ENCODE measurements around the gene RNLS.
"Not testable (repeated sequence)": the region's sequence is repeated elsewhere in the genome, so short reads cannot be mapped to it uniquely, and the experiment has no call there.

RNLS gene

DNA sequence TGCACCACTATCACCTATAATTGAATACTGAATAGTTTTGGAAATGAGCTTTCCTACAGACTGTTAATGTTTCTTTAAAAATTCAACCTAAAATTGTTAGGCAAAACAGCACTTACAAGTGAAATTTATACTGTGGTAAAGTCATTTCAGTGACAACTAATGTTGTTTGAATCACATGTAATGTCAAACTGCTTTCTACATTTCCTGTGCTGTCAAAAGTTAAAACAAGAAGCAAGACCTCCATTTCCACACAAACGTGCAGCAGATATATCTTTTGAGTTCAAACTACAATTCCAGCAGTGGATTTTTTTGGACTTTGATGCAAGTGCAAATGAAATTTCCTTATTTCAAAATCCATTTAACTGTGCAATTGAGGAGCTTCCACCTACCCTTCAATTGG, 199.8 kb downstream of the RNLS start:
- no peak for DNase-seq

- no peak for DNase-seq
Observed at GRCh38 chr10:88382699-88383098, 200.4 kb downstream of the RNLS start.

DNA sequence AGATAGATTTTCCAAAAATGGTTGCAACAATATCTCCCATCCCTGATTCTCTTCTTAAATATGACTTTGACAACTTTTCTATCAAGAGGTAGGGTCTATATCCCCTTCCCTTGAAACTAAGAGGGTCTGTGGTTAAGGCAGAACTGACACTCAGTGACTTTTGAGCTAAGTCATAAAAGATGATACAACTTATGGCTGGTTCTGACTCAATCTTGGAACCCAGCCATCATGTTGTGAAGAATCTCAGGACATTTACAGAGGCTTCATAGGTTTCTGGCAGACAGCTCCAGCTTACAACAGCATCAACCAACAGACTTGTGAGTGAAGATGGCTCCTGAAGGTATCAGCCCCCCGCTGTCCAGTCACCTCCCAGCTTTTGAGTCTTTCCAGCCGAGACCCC, 203.5 kb downstream of the RNLS start:
- no peak for DNase-seq

- no peak for DNase-seq
Observed at GRCh38 chr10:88377510-88377909, 205.6 kb downstream of the RNLS start.

DNA sequence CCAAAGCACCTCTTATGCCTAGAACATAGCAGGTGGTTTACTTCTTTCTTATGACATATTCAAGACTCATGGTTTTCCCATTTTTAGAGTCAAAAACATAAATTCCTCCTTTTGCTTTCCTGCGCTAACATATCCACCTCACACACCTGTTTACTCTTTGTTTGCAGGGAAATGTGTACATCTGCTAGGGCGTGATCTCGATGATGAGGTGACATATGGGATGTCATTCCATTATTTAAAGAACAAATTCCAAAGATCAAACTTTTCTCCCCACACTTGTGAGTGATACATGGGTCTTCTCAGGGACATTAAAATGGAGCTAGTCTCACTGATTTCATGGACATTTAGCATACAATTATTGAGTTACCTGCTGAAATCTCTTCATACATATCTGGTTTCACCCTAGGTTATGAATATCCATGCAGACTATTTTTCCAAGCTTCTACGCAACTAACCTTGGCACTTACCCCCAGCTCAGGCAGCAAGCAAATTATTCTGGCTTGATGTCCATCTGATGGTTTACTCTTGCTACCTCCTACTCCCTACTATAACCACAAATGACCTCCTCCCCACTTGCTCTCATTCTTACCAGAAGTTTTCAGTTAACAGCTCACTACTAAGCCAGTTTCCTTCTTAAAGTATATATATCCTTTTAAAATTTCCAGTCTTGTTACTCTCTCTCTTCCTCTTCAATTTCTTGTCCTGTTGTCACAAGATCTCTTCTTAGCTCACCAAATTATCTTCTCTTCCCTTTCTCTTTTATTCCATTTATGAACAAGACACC, 208.5 kb downstream of the RNLS start:
- no peak for DNase-seq

DNA sequence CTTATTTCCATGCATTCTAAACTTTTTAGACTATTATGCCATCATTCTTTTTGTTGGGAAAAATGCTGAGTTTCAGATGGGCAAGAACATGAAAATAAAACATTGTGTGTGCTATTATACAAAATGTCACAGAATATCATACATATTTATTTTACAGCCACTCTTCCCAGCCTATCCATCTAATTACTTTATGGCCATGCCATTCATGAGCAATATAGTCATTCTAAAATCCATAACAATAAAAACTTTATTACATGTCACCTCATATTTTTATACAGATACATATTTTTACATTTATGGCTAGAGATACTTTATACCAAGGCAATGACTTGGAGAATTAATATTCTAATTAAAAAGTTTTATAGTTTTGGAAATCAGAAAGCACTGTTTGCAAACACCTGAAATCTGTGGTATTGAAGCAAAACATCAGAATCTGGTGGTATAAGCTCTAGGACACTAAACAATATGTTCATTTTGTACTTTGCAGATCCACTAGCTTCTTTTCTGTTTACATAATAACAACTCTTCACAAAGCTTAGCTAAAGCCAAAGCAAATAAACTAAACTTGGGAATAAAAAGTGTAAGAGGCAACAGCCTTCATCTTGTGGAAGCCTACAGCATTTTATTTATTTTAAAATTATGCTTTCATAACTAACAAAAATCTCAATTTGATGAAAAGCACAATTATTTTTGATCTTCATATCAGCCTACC, 210.1 kb downstream of the RNLS start:
- no peak for DNase-seq

GRCh38 chr10:88372051-88372715, 210.9 kb downstream of the RNLS start:
- DNase-seq = no peak

DNA sequence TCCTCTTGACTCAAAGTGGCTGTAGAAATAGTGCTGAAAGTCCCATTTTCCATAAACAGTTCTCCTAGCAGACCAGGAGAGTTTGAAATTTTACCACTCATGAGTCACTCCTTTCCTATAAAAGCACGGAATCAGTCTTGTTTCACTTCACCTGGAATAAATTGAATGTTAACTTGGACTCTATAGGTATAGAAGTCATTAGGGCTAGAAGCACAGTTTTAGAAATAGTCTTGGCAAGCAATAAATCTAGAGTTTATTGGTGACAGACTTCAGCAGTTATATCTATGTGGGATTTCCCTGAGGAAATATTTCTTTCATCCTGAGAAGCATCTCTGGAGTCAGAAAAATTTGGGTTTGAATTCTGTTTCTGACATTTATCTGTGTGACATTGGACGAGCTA, 212.4 kb downstream of the RNLS start:
- DNase-seq = no peak

DNA sequence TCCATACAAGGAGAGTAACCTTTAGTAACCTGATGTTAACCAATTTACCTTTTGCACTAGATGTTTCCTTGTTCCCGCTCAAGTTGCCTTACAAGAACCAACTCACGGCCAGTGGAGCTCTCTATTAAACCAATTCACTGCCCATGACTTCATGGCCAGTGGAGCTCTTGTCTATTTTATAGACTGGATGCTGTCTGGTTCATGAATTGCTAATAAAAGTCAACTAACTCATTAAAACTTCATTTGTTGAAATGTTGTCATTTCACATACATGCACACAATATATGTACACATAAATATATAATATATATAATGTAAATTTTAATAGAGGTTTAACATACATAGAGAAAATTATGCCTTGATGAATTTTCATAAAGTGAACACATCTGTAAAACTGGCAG, 216.3 kb downstream of the RNLS start:
- DNase-seq = no peak

- no peak for DNase-seq
Observed at GRCh38 chr10:88361995-88362807, 220.9 kb downstream of the RNLS start.

DNA sequence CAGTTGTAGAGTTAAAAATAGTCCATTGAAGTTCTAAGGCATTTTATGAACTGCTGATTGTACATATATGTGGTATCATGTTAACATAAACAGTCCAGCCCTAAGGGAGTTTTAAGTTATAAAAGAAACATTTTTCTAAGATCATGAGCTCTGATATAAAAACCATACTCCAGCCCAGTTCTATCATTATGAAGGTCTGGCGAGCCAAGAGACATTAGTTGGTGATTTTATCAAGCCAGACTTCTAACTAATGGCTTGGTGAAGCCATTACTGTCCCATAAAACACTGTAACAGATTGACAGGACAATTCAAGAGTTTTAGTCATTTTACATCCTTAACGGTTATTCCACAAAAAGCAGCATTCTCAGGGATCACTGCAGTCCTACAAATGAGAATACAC, 221.6 kb downstream of the RNLS start:
- DNase-seq = no peak

- DNase-seq = not testable (repeated sequence)
Observed at GRCh38 chr10:88355750-88356149, 227.4 kb downstream of the RNLS start.

- no peak for DNase-seq
Observed at GRCh38 chr10:88347597-88348304, 235.4 kb downstream of the RNLS start.

- DNase-seq = no peak
Observed at GRCh38 chr10:88347022-88347421, 236.1 kb downstream of the RNLS start.

DNA sequence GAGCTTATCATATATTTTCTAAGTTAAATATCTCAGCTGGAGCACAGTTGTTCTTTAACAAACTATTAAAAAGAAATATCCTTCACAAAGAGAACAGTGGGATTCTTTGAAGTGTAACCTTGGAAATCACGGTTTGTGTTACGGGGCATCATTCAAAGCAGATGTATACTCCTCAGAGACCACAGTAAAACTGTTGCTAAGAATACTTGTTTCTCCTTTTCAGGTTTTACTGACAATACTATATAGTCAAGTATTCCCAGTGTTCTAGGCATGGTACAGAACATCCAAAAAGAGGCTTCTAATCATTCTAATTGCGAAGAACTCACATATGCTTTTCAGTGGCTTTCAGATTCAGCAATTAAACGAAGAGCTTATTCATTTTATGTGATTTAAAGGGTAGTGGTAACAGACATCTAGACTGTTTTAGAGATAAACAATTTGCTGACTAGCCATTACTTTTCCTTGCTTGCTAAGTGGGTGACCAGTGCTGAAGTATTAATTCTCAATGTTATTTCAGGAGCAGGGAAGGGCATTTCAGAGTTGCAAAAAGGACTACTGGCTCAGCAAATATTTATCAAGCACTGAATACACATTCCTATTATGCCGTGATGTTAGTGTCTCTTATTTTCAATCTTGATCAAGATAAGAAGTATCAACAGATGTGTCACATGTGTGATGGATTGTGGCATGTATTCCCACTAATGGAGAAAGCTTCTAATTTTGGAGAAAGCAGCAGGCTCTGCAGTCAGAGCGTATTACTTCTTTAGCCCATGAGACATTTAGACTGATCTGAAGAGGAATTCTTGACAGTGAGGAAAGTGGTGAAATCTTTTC, 236.8 kb downstream of the RNLS start:
- no peak for DNase-seq

- DNase-seq = no peak
Observed at GRCh38 chr10:88343761-88344484, 239.2 kb downstream of the RNLS start.

DNA sequence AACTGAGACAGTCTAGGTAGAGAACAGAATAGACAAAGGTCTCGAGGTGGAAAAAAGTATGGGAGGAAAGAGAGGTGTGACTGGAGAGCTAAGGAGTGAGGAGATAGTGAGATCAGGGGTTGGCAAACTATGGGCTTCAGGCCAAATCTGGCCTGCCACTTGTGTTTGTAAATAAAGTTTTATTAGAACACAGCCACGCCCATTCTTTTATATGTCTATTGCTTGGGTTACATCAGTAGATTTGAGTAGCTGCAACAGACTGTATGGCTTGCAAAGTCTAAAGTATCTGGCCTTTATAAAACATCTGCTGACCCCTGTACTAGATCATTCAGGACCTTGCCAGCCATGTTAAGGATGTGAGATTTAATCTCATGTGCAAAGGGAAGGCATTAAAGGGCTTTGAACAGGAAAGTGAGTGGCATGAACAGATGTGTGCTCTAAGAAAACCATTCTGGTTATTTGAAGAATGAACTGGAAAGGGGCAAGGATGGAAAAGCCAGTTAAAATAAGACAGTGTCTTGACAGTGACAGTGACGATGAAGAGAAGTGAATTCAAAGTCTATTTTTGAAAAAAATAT, 240.3 kb downstream of the RNLS start:
- DNase-seq = no peak

- no peak for DNase-seq
Observed at GRCh38 chr10:88337134-88337533, 246.0 kb downstream of the RNLS start.

DNA sequence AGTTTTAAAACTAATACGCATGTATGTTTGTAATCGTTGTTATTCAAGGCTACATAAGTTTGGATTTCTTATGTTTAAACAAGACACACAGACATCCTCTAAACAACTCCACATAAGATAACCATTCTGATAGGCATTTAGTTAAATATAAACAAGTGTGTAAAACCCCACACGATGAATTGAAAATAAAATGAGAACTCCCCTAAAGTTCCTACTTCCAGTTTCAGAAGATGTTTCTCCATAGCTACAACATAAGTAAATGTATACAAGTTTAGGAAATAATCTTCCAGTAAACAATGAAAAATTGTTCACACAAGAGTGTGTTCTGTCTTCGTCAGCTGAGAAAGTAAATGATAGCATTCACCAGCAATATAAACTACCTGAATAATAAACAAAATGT, 246.8 kb downstream of the RNLS start:
- no peak for DNase-seq

GRCh38 chr10:88333248-88333630, 249.9 kb downstream of the RNLS start:
- no peak for DNase-seq

Measured in activated CD8-positive, alpha-beta memory T cell treated with anti-CD3 and anti-CD28 coated beads, Interleukin-2, amount 50 U/mL, for 48 hours (primary cell).